Panc1 (cell line): Measurements from ENCODE around the gene SPIN2A. TPM values are rescaled to one million over a fixed set of nuclear protein-coding genes. Genes with fewer than 3 reads are reported as not detected.
"Not testable (repeated sequence)": the region's sequence is repeated elsewhere in the genome, so short reads cannot be mapped to it uniquely, and the experiment has no call there.

Source experiments
- ATAC-seq: fragments of 200-7000 bp; cut with Tn5 transposase; 2 replicates; pipeline ENCODE4 v1.9.1; 2020; ENCODE audit warnings: mild to moderate bottlenecking, moderate library complexity
- Bru-seq: library from RNA; stranded (reverse); fragments of 400-500 nt; gene quantifications from one replicate; lab custom pipeline; 2021; lab: Mats Ljungman, UMichigan
- BruChase-seq, 2 experiments: library from RNA; stranded (reverse); fragments of 400-500 nt; gene quantifications; one replicate each; lab custom pipeline; 2021; lab: Mats Ljungman, UMichigan
- BruUV-seq: library from RNA; stranded (reverse); fragments of 400-500 nt; replicated peaks from 2 replicates; lab custom pipeline; 2021; lab: Mats Ljungman, UMichigan
- CTCF ChIA-PET: fragments of 300-600 bp; sonication (Branson Sonifier 250); formaldehyde crosslinking; loops from one replicate; lab custom pipeline; 2022; ENCODE audit warnings: antibody characterized with exemption; lab: Charles Lee
- POLR2A ChIA-PET: fragments of 300-600 bp; sonication (Branson Sonifier 250); formaldehyde crosslinking; loops from one replicate; lab custom pipeline; 2022; ENCODE audit warnings: antibody characterized with exemption; lab: Charles Lee
- DNase-seq: peaks from one replicate; pipeline ENCODE4 v3.0.0-alpha.2; 2010; ENCODE audit warnings: low read depth, low spot score
- H3K27ac ChIP-seq: 2 replicates; pipeline ENCODE4 v1.5.1; 2011; ENCODE audit warnings: mild to moderate bottlenecking, low read length, inconsistent platforms
- H3K27me3 ChIP-seq: fragments of 200-500 bp; sonication (Bioruptor generic); 2 replicates; pipeline ENCODE4 v1.6.0; 2014; ENCODE audit warnings: low read length, inconsistent platforms; ENCODE audit not compliant: control insufficient read depth, insufficient read depth
- H3K36me3 ChIP-seq: fragments of 200-500 bp; sonication (Bioruptor generic); 2 replicates; pipeline ENCODE4 v1.5.1; 2014; ENCODE audit warnings: inconsistent platforms, mild to moderate bottlenecking, low read length, moderate library complexity; ENCODE audit not compliant: control insufficient read depth, insufficient read depth
- H3K4me1 ChIP-seq: 2 replicates; pipeline ENCODE4 v1.5.1; 2011; ENCODE audit warnings: inconsistent platforms, mild to moderate bottlenecking, low read length, moderate library complexity; ENCODE audit not compliant: control insufficient read depth, insufficient read depth
- H3K4me3 ChIP-seq, 2 experiments: 2 replicates each; pipeline ENCODE4 v1.5.1; 2011 to 2012; ENCODE audit warnings: low read depth in 2 of 2, low read length in 2 of 2, mild to moderate bottlenecking in 2 of 2, inconsistent platforms in 1 of 2, moderate library complexity in 1 of 2
- H3K9me3 ChIP-seq: fragments of 200-500 bp; sonication (Bioruptor generic); 2 replicates; pipeline ENCODE4 v1.5.1; 2014; ENCODE audit warnings: low read depth, mild to moderate bottlenecking, inconsistent platforms, low read length, moderate library complexity; ENCODE audit not compliant: control insufficient read depth, insufficient read depth
- POLR2AphosphoS5 ChIP-seq: IDR thresholded peaks from 2 replicates; pipeline ENCODE4 v1.6.1; 2012; ENCODE audit warnings: mild to moderate bottlenecking, low read depth, low read length, moderate library complexity
- SIN3A ChIP-seq: IDR thresholded peaks from 2 replicates; pipeline ENCODE4 v1.6.1; 2012; ENCODE audit warnings: low read depth, mild to moderate bottlenecking, low read length, moderate library complexity, borderline replicate concordance; ENCODE audit not compliant: insufficient read depth
- TCF7L2 ChIP-seq: IDR thresholded peaks from 2 replicates; pipeline ENCODE4 v1.6.1; 2011; ENCODE audit warnings: mild to moderate bottlenecking, low read depth, low read length, inconsistent platforms
- in situ Hi-C: cut with HindIII; loops from 2 replicates; pipeline ENCODE4 v1.10.0; 2016; ENCODE audit warnings: low sequenced_read_pairs, low pct_unique_long_range_greater_than_20kb
- intact Hi-C: fragments of 100-400 bp; cut with micrococcal nuclease; formaldehyde crosslinking; loops from one replicate; pipeline ENCODE4 v1.10.0; 2022; ENCODE audit not compliant: unreplicated experiment
- long read RNA-seq: library from polyadenylated mRNA; unstranded; transcript quantifications from one replicate; pipeline ENCODE4 v2.0.0, GENCODE V29; 2021; ENCODE audit not compliant: unreplicated experiment
- polyA plus RNA-seq: library from polyadenylated mRNA; unstranded; fragments of >200 nt; gene quantifications from one replicate; pipeline ENCODE4 v1.2.1, GENCODE V29; 2012; ENCODE audit warnings: missing spikeins; ENCODE audit not compliant: insufficient read length
- total RNA-seq: library from RNA; stranded (reverse); gene quantifications from one replicate; pipeline ENCODE4 v1.2.1, GENCODE V29; 2021; ENCODE audit not compliant: unreplicated experiment
- TF ChIP-seq, protein P1 (sequence below), 2 experiments: IDR thresholded peaks; 2 replicates each; pipeline ENCODE4 v1.6.1; 2011 to 2012; ENCODE audit warnings: low read depth in 2 of 2, control low read depth in 1 of 2, low read length in 1 of 2, mild to moderate bottlenecking in 1 of 2, moderate library complexity in 1 of 2; ENCODE audit not compliant: insufficient read depth in 1 of 2
- TF ChIP-seq, protein P2 (sequence below): fragments of 450-650 bp; IDR thresholded peaks from 2 replicates; pipeline ENCODE4 v1.5.1; 2017; ENCODE audit warnings: mild to moderate bottlenecking

SPIN2A gene
- total RNA-seq (1.3 TPM), Bru-seq, nascent RNA (not detected), BruChase-seq, experiment 1, labeled RNA remaining after a 2-hour chase (not detected), BruChase-seq, experiment 2, labeled RNA remaining after a 6-hour chase (not detected)
- 0.69 TPM for polyA plus RNA-seq
- long read RNA-seq, partial matches to known transcripts, result 0 of 1 reads
- long read RNA-seq, other reads (novel, unspliced or antisense), result 0 of 1 reads

DNA sequence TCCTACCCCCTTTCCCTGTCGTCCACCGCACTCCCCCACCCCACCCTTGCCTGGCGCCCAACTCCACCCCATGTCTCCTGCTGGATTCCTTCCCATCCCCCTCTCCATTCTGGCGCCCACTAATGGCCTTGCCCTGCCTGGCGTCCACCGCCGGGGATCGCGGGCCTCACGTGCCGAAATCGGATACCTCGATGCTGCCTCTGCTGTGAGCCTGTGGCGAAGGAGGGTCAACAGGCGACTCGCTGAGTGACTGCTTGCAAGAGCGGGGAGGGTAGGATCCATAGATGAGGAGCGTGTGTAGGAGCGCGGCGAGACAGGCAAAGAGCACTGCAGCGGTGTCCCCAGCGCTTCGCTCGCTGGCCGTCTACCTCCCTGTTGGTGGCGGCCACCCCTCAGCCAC lies at the start of gene SPIN2A:
SPIN2A (minus strand) TSS at position 325 of the 400 bp plus-strand sequence. CDS start 800 bp downstream, outside the sequence.
- ATAC-seq, in situ Hi-C loops, H3K27me3 ChIP-seq, H3K4me3 ChIP-seq, DNase-seq, H3K36me3 ChIP-seq, intact Hi-C loops, BruUV-seq, CTCF ChIA-PET, H3K4me1 ChIP-seq, H3K9me3 ChIP-seq, POLR2A ChIA-PET, H3K27ac ChIP-seq: not testable (repeated sequence)

DNA sequence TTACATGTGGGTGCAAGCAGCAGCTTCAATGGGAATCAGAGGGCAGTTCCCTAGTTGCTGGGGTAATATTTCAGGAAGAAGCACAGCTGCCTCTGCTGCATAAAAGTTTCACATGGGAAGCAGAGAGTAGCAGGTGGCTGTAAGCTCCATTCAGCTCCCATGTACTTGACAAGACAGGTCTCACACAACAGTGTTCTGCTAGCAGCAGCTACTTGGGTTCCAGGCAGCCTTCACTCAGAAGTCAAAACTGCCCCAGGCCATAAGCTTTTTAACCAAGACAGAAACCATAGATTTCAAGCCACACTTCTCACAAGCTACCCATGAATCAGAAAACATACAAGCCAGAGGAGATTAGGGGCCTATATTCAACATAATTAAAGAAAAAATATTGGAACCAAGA lies 41.4 kb upstream of the SPIN2A start:
- Histone ChIP-seq H3K4me3 (no peak overlapping the region), H3K27me3 (no peaks in the 10 kb centered on the region), H3K4me1 (no peaks in the 10 kb centered on the region), H3K9me3 (no peaks in the 10 kb centered on the region), H3K27ac (no peak overlapping the region), H3K36me3 (no peaks in the 10 kb centered on the region)
- no TSS peak for BruUV-seq
- CTCF ChIA-PET, result no interaction called here
- DNase-seq (no peak), ATAC-seq (no peak)
- intact Hi-C loops (no loop called here), in situ Hi-C loops (no loop called here)
- POLR2A ChIA-PET, result no interaction called here
- TF ChIP-seq POLR2AphosphoS5, result no peak
- TF ChIP-seq, protein P1, sequence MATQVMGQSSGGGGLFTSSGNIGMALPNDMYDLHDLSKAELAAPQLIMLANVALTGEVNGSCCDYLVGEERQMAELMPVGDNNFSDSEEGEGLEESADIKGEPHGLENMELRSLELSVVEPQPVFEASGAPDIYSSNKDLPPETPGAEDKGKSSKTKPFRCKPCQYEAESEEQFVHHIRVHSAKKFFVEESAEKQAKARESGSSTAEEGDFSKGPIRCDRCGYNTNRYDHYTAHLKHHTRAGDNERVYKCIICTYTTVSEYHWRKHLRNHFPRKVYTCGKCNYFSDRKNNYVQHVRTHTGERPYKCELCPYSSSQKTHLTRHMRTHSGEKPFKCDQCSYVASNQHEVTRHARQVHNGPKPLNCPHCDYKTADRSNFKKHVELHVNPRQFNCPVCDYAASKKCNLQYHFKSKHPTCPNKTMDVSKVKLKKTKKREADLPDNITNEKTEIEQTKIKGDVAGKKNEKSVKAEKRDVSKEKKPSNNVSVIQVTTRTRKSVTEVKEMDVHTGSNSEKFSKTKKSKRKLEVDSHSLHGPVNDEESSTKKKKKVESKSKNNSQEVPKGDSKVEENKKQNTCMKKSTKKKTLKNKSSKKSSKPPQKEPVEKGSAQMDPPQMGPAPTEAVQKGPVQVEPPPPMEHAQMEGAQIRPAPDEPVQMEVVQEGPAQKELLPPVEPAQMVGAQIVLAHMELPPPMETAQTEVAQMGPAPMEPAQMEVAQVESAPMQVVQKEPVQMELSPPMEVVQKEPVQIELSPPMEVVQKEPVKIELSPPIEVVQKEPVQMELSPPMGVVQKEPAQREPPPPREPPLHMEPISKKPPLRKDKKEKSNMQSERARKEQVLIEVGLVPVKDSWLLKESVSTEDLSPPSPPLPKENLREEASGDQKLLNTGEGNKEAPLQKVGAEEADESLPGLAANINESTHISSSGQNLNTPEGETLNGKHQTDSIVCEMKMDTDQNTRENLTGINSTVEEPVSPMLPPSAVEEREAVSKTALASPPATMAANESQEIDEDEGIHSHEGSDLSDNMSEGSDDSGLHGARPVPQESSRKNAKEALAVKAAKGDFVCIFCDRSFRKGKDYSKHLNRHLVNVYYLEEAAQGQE (IDR thresholded peaks at IDR 0.05; ENCODE audit: insufficient read depth in 1 of 2, low read depth in 2 of 2, low read length in 1 of 2), result no peak
- TF ChIP-seq, protein P2, sequence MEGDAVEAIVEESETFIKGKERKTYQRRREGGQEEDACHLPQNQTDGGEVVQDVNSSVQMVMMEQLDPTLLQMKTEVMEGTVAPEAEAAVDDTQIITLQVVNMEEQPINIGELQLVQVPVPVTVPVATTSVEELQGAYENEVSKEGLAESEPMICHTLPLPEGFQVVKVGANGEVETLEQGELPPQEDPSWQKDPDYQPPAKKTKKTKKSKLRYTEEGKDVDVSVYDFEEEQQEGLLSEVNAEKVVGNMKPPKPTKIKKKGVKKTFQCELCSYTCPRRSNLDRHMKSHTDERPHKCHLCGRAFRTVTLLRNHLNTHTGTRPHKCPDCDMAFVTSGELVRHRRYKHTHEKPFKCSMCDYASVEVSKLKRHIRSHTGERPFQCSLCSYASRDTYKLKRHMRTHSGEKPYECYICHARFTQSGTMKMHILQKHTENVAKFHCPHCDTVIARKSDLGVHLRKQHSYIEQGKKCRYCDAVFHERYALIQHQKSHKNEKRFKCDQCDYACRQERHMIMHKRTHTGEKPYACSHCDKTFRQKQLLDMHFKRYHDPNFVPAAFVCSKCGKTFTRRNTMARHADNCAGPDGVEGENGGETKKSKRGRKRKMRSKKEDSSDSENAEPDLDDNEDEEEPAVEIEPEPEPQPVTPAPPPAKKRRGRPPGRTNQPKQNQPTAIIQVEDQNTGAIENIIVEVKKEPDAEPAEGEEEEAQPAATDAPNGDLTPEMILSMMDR, result no peak
- no peak for TF ChIP-seq TCF7L2
- TF ChIP-seq SIN3A, result no peak

DNA sequence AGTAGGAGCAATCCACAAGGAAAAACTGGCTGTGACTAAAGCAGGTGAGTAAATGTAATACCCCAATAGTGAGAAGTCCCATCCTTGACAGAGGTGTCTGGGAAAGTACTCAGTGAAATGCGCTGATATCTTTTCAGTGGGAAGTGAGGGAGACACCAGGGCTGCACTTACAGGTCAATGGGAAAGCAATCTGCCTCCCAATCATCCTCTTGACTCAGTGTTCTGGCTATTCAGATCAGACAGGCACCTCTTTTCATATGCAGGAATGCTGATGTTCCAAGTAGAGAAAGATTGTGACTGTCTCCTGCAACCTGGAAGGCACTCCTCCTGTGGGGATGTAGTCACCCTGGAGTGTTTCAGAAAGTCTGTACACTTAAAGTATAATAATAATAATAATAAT lies 39.9 kb upstream of the SPIN2A start:
- TF ChIP-seq POLR2AphosphoS5 (no peak), TCF7L2 (no peak), SIN3A (no peak)
- TF ChIP-seq, protein P1 (IDR thresholded peaks at IDR 0.05; ENCODE audit: insufficient read depth in 1 of 2, low read depth in 2 of 2, low read length in 1 of 2), result no peak
- TF ChIP-seq, protein P2, result no peak
- BruUV-seq, result no TSS peak
- no peaks in the 10 kb centered on the region for H3K36me3 ChIP-seq
- no peak overlapping the region for H3K27ac ChIP-seq
- H3K27me3 ChIP-seq, result no peaks in the 10 kb centered on the region
- no peak overlapping the region for H3K4me3 ChIP-seq
- ATAC-seq (no peak), DNase-seq (no peak)
- no peaks in the 10 kb centered on the region for H3K4me1 ChIP-seq
- no peaks in the 10 kb centered on the region for H3K9me3 ChIP-seq
- POLR2A ChIA-PET, result no interaction called here
- CTCF ChIA-PET, result no interaction called here
- intact Hi-C loops, result no loop called here
- in situ Hi-C loops, result no loop called here
